Peyer's patch (tissue), 4 donors: Measurements from ENCODE around the gene RABL6. TPM values are rescaled to one million over a fixed set of nuclear protein-coding genes. Genes with fewer than 3 reads are reported as not detected.
"Not testable (repeated sequence)": the region's sequence is repeated elsewhere in the genome, so short reads cannot be mapped to it uniquely, and the experiment has no call there.

ENCODE experiments used
- DNase-seq, 3 donors: peaks; one replicate each; pipeline ENCODE4 v3.0.0-alpha.2; 2017 to 2019
- H3K27ac ChIP-seq, 4 donors: fragments of 200-600 bp; sonication (generic); one replicate each; pipeline ENCODE4 v1.5.1; 2016 to 2019
- H3K27me3 ChIP-seq, 2 donors: fragments of 200-600 bp; sonication (generic); one replicate each; pipeline ENCODE4 v1.5.1; 2019
- H3K36me3 ChIP-seq, 3 donors: fragments of 200-600 bp; sonication (generic); one replicate each; pipeline ENCODE4 v1.5.1; 2016 to 2019
- H3K4me1 ChIP-seq, 4 donors: fragments of 200-600 bp; sonication (generic); one replicate each; pipeline ENCODE4 v1.5.1; 2016 to 2019
- H3K4me3 ChIP-seq, 4 donors: fragments of 200-600 bp; sonication (generic); 1 replicate in 3 of 4; 2 replicates in 1 of 4; pipeline ENCODE4 v1.5.1; 2016 to 2019; ENCODE audit warnings: mild to moderate bottlenecking in 1 of 4
- H3K9me3 ChIP-seq, 4 donors: fragments of 200-600 bp; sonication (generic); one replicate each; pipeline ENCODE4 v1.5.1; 2016 to 2019; ENCODE audit warnings: mild to moderate bottlenecking in 1 of 4
- CTCF ChIP-seq, 6 experiments: fragments of 450-650 bp in 4 of 6; fragments of 200-600 bp in 2 of 6; sonication (generic) in 1 of 6; IDR thresholded peaks; one replicate each; pipeline ENCODE4 v1.5.1; 2017 to 2019; ENCODE audit warnings: antibody characterized with exemption in 6 of 6, mild to moderate bottlenecking in 3 of 6, moderate library complexity in 1 of 6
- POLR2A ChIP-seq, 2 donors: fragments of 450-650 bp; IDR thresholded peaks; one replicate each; pipeline ENCODE4 v1.5.1; 2017; ENCODE audit warnings: antibody characterized with exemption in 2 of 2, mild to moderate bottlenecking in 2 of 2, moderate library complexity in 2 of 2
- total RNA-seq, 4 donors: library from RNA; depleted of rRNA; stranded (reverse); fragments of >200 nt; gene quantifications; one replicate each; pipeline ENCODE4 v1.1.0, GENCODE V29; 2016

RABL6 gene
- total RNA-seq, 4 donors from 2014 or later = 98.4 to 187 (median 134) TPM

- peak in 2 of 3 donors; percentile 79 to 80 for DNase-seq
- H3K9me3 ChIP-seq, H3K4me3 ChIP-seq, H3K36me3 ChIP-seq, H3K27me3 ChIP-seq: not testable (repeated sequence)
- Histone ChIP-seq H3K27ac (peak overlapping the region in 1 of 4 donors; percentile 33), H3K4me1 (peaks cover 0 to 37% (median 8%) of the 10 kb centered on the region in 4 donors)
- peak in 1 of 6 experiments; percentile 12 for TF ChIP-seq CTCF (IDR thresholded peaks at IDR 0.05)
Observed at GRCh38 chr9:136785565-136786355, 22.0 kb upstream of the RABL6 start.

DNA sequence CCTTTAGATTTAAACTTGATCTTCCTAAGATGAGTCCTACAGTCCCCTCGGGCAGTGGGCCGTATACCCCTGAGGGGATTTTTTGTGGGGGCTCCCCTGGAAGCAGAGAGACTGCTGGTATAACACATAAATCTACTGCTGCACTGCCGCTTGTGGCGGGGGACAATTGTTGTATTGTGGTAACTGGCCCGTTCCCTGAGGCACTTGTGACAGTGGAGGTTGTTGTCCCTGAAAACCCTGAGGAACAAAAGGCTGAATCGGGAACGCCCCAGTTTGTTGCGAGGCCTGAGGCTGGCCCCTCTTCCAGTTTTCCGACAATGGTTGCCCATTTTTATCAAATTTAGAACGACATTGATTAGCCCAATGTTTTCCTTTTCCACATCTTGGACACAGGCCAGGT is 21.3 kb upstream of the RABL6 start:
- Histone ChIP-seq H3K27ac (no peak overlapping the region), H3K4me1 (peaks cover 0 to 37% (median 8%) of the 10 kb centered on the region in 4 donors), H3K4me3 (no peak overlapping the region), H3K36me3 (no peaks in the 10 kb centered on the region), H3K9me3 (no peaks in the 10 kb centered on the region), H3K27me3 (no peaks in the 10 kb centered on the region)
- TF ChIP-seq CTCF (IDR thresholded peaks at IDR 0.05) (no peak), POLR2A (IDR thresholded peaks at IDR 0.05) (no peak)
- DNase-seq = no peak

GRCh38 chr9:136786983-136787382 is 20.8 kb upstream of the RABL6 start:
- peaks cover 0 to 41% (median 11%) of the 10 kb centered on the region in 4 donors for H3K4me1 ChIP-seq
- H3K4me3 ChIP-seq, H3K9me3 ChIP-seq, H3K27me3 ChIP-seq, H3K36me3 ChIP-seq, DNase-seq, H3K27ac ChIP-seq: not testable (repeated sequence)

DNA sequence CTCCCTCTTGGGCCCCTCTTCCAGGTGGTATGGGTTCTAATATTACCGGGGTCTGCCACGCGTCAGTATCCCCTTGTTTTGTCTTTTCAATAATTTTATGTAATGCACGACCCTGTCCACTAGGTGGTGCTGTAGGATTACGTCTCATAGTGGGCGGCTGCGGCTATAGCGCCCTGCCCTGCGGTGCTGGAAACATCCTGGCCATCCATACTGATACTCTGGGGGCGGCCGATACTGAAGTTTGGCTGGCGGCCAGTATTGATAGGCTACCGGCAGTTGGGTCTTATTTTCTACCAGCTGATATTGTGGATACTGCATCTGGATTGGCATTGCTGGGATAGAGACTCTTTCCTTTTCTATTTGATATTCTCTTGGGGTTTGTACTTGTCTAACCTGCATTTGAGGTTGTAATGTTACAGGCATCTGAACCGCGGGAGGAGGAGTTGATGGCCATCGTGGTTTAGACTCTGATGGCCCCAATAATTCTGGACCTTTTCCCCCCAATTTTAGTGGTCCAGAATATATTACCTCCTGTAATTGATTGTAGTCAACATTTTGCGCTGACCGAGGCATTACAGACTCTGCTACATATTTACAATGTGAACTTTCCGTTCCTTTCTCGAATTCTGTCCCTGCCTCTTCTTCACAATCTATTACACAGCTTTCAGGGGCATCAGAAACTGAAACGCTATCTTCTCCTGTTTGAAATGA is 19.9 kb upstream of the RABL6 start:
- no peaks in the 10 kb centered on the region for H3K9me3 ChIP-seq
- H3K27me3 ChIP-seq = no peaks in the 10 kb centered on the region
- peaks cover 2 to 50% (median 12%) of the 10 kb centered on the region in 4 donors for H3K4me1 ChIP-seq
- peak overlapping the region in 2 of 4 donors; percentile 79 to 98 for H3K27ac ChIP-seq
- TF ChIP-seq CTCF (IDR thresholded peaks at IDR 0.05) (peak; percentile 81 to 90 (median 87)), POLR2A (IDR thresholded peaks at IDR 0.05) (no peak)
- peak; percentile 70 to 86 (median 74) for DNase-seq
- no peaks in the 10 kb centered on the region for H3K36me3 ChIP-seq
- H3K4me3 ChIP-seq = peak overlapping the region in 1 of 4 donors; percentile 30

- H3K27me3 ChIP-seq, H3K36me3 ChIP-seq, H3K9me3 ChIP-seq: not testable (repeated sequence)
- H3K4me1 ChIP-seq = peaks cover 2 to 60% (median 12%) of the 10 kb centered on the region in 4 donors
- TF ChIP-seq POLR2A (IDR thresholded peaks at IDR 0.05) (peak; percentile 11 to 51), CTCF (IDR thresholded peaks at IDR 0.05) (peak in 2 of 6 experiments; percentile 11 to 33)
- peak overlapping the region in 3 of 4 donors; percentile 79 to 99 (median 98) for H3K27ac ChIP-seq
- DNase-seq = peak in 1 of 3 donors; percentile 57
- H3K4me3 ChIP-seq = peak overlapping the region in 2 of 4 donors; percentile 12 to 30
Observed at GRCh38 chr9:136788644-136789522, 18.9 kb upstream of the RABL6 start.
